OCI-LY7 (cell line): ENCODE results near the gene SV2C.

Experiments used
- EZH2phosphoT487 ChIP-seq: fragments of 200-600 bp; sonication (generic); IDR thresholded peaks from 2 replicates; pipeline ENCODE4 v1.6.1; 2018; ENCODE audit warnings: low read depth, borderline replicate concordance, mild to moderate bottlenecking, mixed run types, antibody characterized with exemption, low read length, moderate library complexity, mixed read lengths
- TF ChIP-seq, protein P1 (sequence below): fragments of 200-600 bp; sonication (generic); conservative IDR thresholded peaks from 2 replicates; pipeline ENCODE4 v1.5.1; 2014; ENCODE audit warnings: mild to moderate bottlenecking, antibody characterized with exemption, low read length, moderate library complexity, mixed read lengths

DNA sequence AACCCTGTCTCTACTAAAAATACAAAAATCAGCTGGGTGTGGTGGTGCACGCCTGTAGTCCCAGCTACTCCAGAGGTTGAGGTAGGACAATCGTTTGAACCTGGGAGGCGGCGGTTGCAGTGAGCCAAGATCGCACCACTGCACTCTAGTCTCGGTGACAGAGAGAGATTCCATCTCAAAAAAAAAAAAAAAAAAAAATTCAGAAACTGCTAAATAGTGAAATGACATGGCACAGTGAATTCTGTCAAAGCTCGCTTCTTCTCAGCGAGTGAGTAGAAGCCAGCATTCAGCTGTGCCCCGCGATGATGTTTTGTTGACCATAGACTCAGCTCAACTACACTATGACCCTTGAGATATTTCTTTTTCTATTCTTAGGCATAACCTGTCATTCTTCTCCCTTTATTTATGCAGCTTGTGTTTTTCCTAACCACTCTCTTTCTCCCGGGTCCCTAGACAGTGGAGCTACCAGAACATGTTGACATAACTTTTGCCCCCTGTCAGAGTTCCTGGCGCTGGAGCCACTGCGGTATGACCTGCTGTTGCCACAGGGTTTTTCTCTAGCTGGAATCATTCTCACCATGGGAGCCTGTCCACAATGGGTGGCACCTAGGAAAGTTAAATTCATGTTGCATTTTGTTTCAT, 306.5 kb downstream of the SV2C start:
- TF ChIP-seq, protein P1, sequence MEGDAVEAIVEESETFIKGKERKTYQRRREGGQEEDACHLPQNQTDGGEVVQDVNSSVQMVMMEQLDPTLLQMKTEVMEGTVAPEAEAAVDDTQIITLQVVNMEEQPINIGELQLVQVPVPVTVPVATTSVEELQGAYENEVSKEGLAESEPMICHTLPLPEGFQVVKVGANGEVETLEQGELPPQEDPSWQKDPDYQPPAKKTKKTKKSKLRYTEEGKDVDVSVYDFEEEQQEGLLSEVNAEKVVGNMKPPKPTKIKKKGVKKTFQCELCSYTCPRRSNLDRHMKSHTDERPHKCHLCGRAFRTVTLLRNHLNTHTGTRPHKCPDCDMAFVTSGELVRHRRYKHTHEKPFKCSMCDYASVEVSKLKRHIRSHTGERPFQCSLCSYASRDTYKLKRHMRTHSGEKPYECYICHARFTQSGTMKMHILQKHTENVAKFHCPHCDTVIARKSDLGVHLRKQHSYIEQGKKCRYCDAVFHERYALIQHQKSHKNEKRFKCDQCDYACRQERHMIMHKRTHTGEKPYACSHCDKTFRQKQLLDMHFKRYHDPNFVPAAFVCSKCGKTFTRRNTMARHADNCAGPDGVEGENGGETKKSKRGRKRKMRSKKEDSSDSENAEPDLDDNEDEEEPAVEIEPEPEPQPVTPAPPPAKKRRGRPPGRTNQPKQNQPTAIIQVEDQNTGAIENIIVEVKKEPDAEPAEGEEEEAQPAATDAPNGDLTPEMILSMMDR, result no peak
- no peak for TF ChIP-seq EZH2phosphoT487
